Psoas muscle (tissue), 8 donors: ENCODE data around the gene ELAC1. TPM values are rescaled to one million over a fixed set of nuclear protein-coding genes. Genes with fewer than 3 reads are reported as not detected.

Source experiments
- ATAC-seq, 4 donors: fragments of 200-7000 bp; cut with Tn5 transposase; one replicate each; pipeline ENCODE4 v1.9.1; 2020; ENCODE audit warnings: moderate library complexity in 3 of 4, mild to moderate bottlenecking in 2 of 4
- DNase-seq, 2 donors: peaks; one replicate each; pipeline ENCODE4 v3.0.0-alpha.2; 2020
- H3K27ac ChIP-seq: fragments of 200-600 bp; one replicate; pipeline ENCODE4 v1.8.0; 2022
- H3K27me3 ChIP-seq, 3 donors: fragments of 200-600 bp in 1 of 3; one replicate each; pipeline versions ENCODE4 v1.6.1 to v1.8.0; 2013 to 2022; ENCODE audit warnings: low read length in 2 of 3, mild to moderate bottlenecking in 2 of 3, moderate library complexity in 1 of 3; ENCODE audit not compliant: insufficient read depth in 3 of 3
- H3K36me3 ChIP-seq, 2 donors: fragments of 200-600 bp in 1 of 2; one replicate each; pipeline versions ENCODE4 v1.6.1 to v1.8.0; 2013 to 2022; ENCODE audit warnings: low read depth in 1 of 2, mild to moderate bottlenecking in 1 of 2, moderate library complexity in 1 of 2; ENCODE audit not compliant: insufficient read depth in 1 of 2
- H3K4me1 ChIP-seq: fragments of 200-600 bp; one replicate; pipeline ENCODE4 v1.8.0; 2022
- H3K4me3 ChIP-seq: fragments of 200-600 bp; one replicate; pipeline ENCODE4 v1.8.0; 2022; ENCODE audit warnings: mild to moderate bottlenecking
- H3K9me3 ChIP-seq: fragments of 200-600 bp; one replicate; pipeline ENCODE4 v1.8.0; 2022
- CTCF ChIP-seq: fragments of 200-600 bp; IDR thresholded peaks from one replicate; pipeline ENCODE4 v1.8.0; 2022; ENCODE audit warnings: antibody characterized with exemption
- WGBS, 3 donors: extraction: QIAGEN DNeasy Blood & Tissue Kit; methylation state at CpG; one replicate each; pipeline versions ENCODE4 v1.1.6 to v1.1.7; 2013; 5-methylcytosine and 5-hydroxymethylcytosine counted together
- intact Hi-C, 2 donors: fragments of 100-400 bp; cut with DNase I; formaldehyde crosslinking; loops; one replicate each; pipeline versions ENCODE4 v1.11.0 to v1.14.2; 2022
- polyA plus RNA-seq, 3 donors: library from polyadenylated mRNA; stranded (reverse); fragments of 200-250 nt; gene quantifications; one replicate each; pipeline ENCODE4 v1.2.3, GENCODE V29; 2013
- total RNA-seq, 4 donors: library from RNA; stranded (reverse); fragmentation: NEBNext Ultra II Directional in 2 of 4; extraction: Animal tissue kit (Norgen Biotek cat#: 25700) in 2 of 4; gene quantifications; one replicate each; pipeline versions ENCODE4 v1.2.1 to v1.2.4, GENCODE V29; 2021 to 2023
- donor health status: healthy with polysubstance abuse.
- donor health status: DM: no; HTN: no; CAD: no; lungs with moderate emphysema.
- donor health status: Bipolar disorder and iron deficiency.
- donor health status: healthy.
- donor health status: DM: yes; HTN: yes; CAD: no.
- donor health status: DM: no; HTN: no; CAD: no.
- donor health status: DM: no; HTN: no; CAD: no.
- donor health status: DM: yes; HTN: yes; CAD: no.

The ELAC1 gene
- total and polyA plus RNA-seq, 7 donors: 1.6 to 5.4 (median 3.7) TPM

GRCh38 chr18:51030537-51031258, 62.9 kb downstream of the ELAC1 start:
- peak; percentile 75 to 80 (median 76) for ATAC-seq
- Histone ChIP-seq H3K36me3 (peaks cover 0 to 10% of the 10 kb centered on the region in 2 donors), H3K4me3 (peak overlapping the region; percentile 74), H3K4me1 (peaks cover 55% of the 10 kb centered on the region), H3K9me3 (no peaks in the 10 kb centered on the region), H3K27me3 (no peaks in the 10 kb centered on the region), H3K27ac (peak overlapping the region; percentile 98)
- 0 to 1% (median 1%) methylated on average over 31 to 66 of the region's 66 CpGs for WGBS, 3 donors
- intact Hi-C loops: loop anchor here in 1 of 2 donors (1.0 to 10.0 kb wide), 3 partner anchors 62 to 156 kb away; partner anchors contain the start of genes ELAC1 and ME2
- peak; percentile 78 to 89 for DNase-seq
- no peak for TF ChIP-seq CTCF

GRCh38 chr18:51032193-51032592, 64.4 kb downstream of the ELAC1 start:
- ATAC-seq: no peak
- peak overlapping the region; percentile 50 for H3K27ac ChIP-seq
- intact Hi-C loops: loop anchor here in 1 of 2 donors (10.0 kb wide), 2 partner anchors 153 to 157 kb away; partner anchors contain the start of gene ME2

GRCh38 chr18:51037230-51037629, 69.4 kb downstream of the ELAC1 start:
- 35 to 48% (median 38%) methylated on average over 2 of the region's 2 CpGs for WGBS, 3 donors
- Histone ChIP-seq H3K27ac (no peak overlapping the region), H3K9me3 (no peaks in the 10 kb centered on the region), H3K4me1 (peaks cover 91% of the 10 kb centered on the region), H3K4me3 (peak overlapping the region; percentile 3), H3K27me3 (no peaks in the 10 kb centered on the region), H3K36me3 (peaks cover 0 to 7% of the 10 kb centered on the region in 2 donors)
- no peak for DNase-seq
- intact Hi-C loops: loop anchor here in 1 of 2 donors (10.0 kb wide), 2 partner anchors 148 to 162 kb away; partner anchors contain the start of gene ME2
- no peak for ATAC-seq
- no peak for TF ChIP-seq CTCF

More at GRCh38 chr18:51032193-51032592, 64.4 kb downstream of the ELAC1 start:
- no peak for TF ChIP-seq CTCF
- Histone ChIP-seq H3K4me3 (peak overlapping the region; percentile 74), H3K4me1 (peaks cover 68% of the 10 kb centered on the region), H3K9me3 (no peaks in the 10 kb centered on the region), H3K36me3 (peaks cover 0 to 7% of the 10 kb centered on the region in 2 donors), H3K27me3 (no peaks in the 10 kb centered on the region)
- no peak for DNase-seq
- WGBS, 3 donors: 9 to 19% (median 10%) methylated on average over 5 of the region's 5 CpGs

Other genes starting within 250 kb of the ELAC1 start
- 1 to 10 TPM in 3 of 4 donors, under 1 TPM in 1; 0.11 to 1.7 (median 1.6) TPM for gene MRO, start 148.0 kb upstream of the ELAC1 start, total RNA-seq
- gene MRO, start 148.0 kb upstream of the ELAC1 start, polyA plus RNA-seq: under 1 TPM; 0.35 to 0.82 (median 0.53) TPM
- 10 to 100 TPM; 31.0 to 63.8 (median 52.3) TPM for gene ME2, start 88.9 kb upstream of the ELAC1 start, total RNA-seq
- gene ME2, start 88.9 kb upstream of the ELAC1 start, polyA plus RNA-seq: 10 to 100 TPM; 19.8 to 35.1 (median 26.7) TPM
- 100 to 1,000 TPM in 2 of 4 donors, 10 to 100 TPM in 2; 92.7 to 128 (median 112) TPM for gene SMAD4, start 62.2 kb downstream of the ELAC1 start, total RNA-seq
- gene SMAD4, start 62.2 kb downstream of the ELAC1 start, polyA plus RNA-seq: 10 to 100 TPM; 35.6 to 80.8 (median 39.3) TPM
- 10 to 100 TPM; 13.6 to 15.1 (median 14.5) TPM for gene MEX3C, start 229.6 kb downstream of the ELAC1 start, total RNA-seq
- 1 to 10 TPM; 5.1 to 9.5 (median 5.8) TPM for gene MEX3C, start 229.6 kb downstream of the ELAC1 start, polyA plus RNA-seq